Peyer's patch (tissue), 4 donors: Measurements from ENCODE around the gene RRP12. TPM values are rescaled to one million over a fixed set of nuclear protein-coding genes. Genes with fewer than 3 reads are reported as not detected.

Source experiments
- DNase-seq, 3 donors: peaks; one replicate each; pipeline ENCODE4 v3.0.0-alpha.2; 2017 to 2019
- H3K27ac ChIP-seq, 4 donors: fragments of 200-600 bp; sonication (generic); one replicate each; pipeline ENCODE4 v1.5.1; 2016 to 2019
- H3K27me3 ChIP-seq, 2 donors: fragments of 200-600 bp; sonication (generic); one replicate each; pipeline ENCODE4 v1.5.1; 2019
- H3K36me3 ChIP-seq, 3 donors: fragments of 200-600 bp; sonication (generic); one replicate each; pipeline ENCODE4 v1.5.1; 2016 to 2019
- H3K4me1 ChIP-seq, 4 donors: fragments of 200-600 bp; sonication (generic); one replicate each; pipeline ENCODE4 v1.5.1; 2016 to 2019
- H3K4me3 ChIP-seq, 4 donors: fragments of 200-600 bp; sonication (generic); 1 replicate in 3 of 4; 2 replicates in 1 of 4; pipeline ENCODE4 v1.5.1; 2016 to 2019; ENCODE audit warnings: mild to moderate bottlenecking in 1 of 4
- H3K9me3 ChIP-seq, 4 donors: fragments of 200-600 bp; sonication (generic); one replicate each; pipeline ENCODE4 v1.5.1; 2016 to 2019; ENCODE audit warnings: mild to moderate bottlenecking in 1 of 4
- CTCF ChIP-seq, 6 experiments: fragments of 450-650 bp in 4 of 6; fragments of 200-600 bp in 2 of 6; sonication (generic) in 1 of 6; IDR thresholded peaks; one replicate each; pipeline ENCODE4 v1.5.1; 2017 to 2019; ENCODE audit warnings: antibody characterized with exemption in 6 of 6, mild to moderate bottlenecking in 3 of 6, moderate library complexity in 1 of 6
- POLR2A ChIP-seq, 2 donors: fragments of 450-650 bp; IDR thresholded peaks; one replicate each; pipeline ENCODE4 v1.5.1; 2017; ENCODE audit warnings: antibody characterized with exemption in 2 of 2, mild to moderate bottlenecking in 2 of 2, moderate library complexity in 2 of 2
- total RNA-seq, 4 donors: library from RNA; depleted of rRNA; stranded (reverse); fragments of >200 nt; gene quantifications; one replicate each; pipeline ENCODE4 v1.1.0, GENCODE V29; 2016

RRP12 gene
- total RNA-seq, 4 donors from 2014 or later = 9.1 to 42.9 (median 22.5) TPM

GRCh38 chr10:97393034-97393573, 8.0 kb downstream of the RRP12 start:
- H3K27ac ChIP-seq = no peak overlapping the region
- no peaks in the 10 kb centered on the region for H3K4me1 ChIP-seq
- no peaks in the 10 kb centered on the region for H3K27me3 ChIP-seq
- peaks cover 0 to 69% (median 0%) of the 10 kb centered on the region in 3 donors for H3K36me3 ChIP-seq
- TF ChIP-seq POLR2A (IDR thresholded peaks at IDR 0.05) = no peak
- H3K4me3 ChIP-seq = no peak overlapping the region
- no peaks in the 10 kb centered on the region for H3K9me3 ChIP-seq
- DNase-seq = no peak

- peaks cover 0 to 64% (median 0%) of the 10 kb centered on the region in 3 donors for H3K36me3 ChIP-seq
- H3K4me1 ChIP-seq = no peaks in the 10 kb centered on the region
- H3K9me3 ChIP-seq = no peaks in the 10 kb centered on the region
- no peak for DNase-seq
- H3K27ac ChIP-seq = no peak overlapping the region
- TF ChIP-seq POLR2A (IDR thresholded peaks at IDR 0.05) (no peak), CTCF (IDR thresholded peaks at IDR 0.05) (no peak)
- no peak overlapping the region for H3K4me3 ChIP-seq
- H3K27me3 ChIP-seq = no peaks in the 10 kb centered on the region
These were observed 11.0 kb downstream of the RRP12 start for GRCh38 chr10:97390091-97390490.

- no peak overlapping the region for H3K27ac ChIP-seq
- H3K36me3 ChIP-seq = peaks cover 0 to 48% (median 0%) of the 10 kb centered on the region in 3 donors
- no peak for DNase-seq
- H3K4me3 ChIP-seq = no peak overlapping the region
- H3K4me1 ChIP-seq = no peaks in the 10 kb centered on the region
- no peaks in the 10 kb centered on the region for H3K27me3 ChIP-seq
- TF ChIP-seq CTCF (IDR thresholded peaks at IDR 0.05) = no peak
- TF ChIP-seq POLR2A (IDR thresholded peaks at IDR 0.05) = no peak
- no peaks in the 10 kb centered on the region for H3K9me3 ChIP-seq
These were observed 13.0 kb downstream of the RRP12 start for GRCh38 chr10:97388152-97388551.

- Histone ChIP-seq H3K36me3 (peaks cover 0 to 35% (median 0%) of the 10 kb centered on the region in 3 donors), H3K4me3 (no peak overlapping the region), H3K27me3 (no peaks in the 10 kb centered on the region), H3K9me3 (no peaks in the 10 kb centered on the region), H3K4me1 (peaks cover 0 to 5% (median 1%) of the 10 kb centered on the region in 4 donors), H3K27ac (no peak overlapping the region)
- DNase-seq = no peak
- TF ChIP-seq POLR2A (IDR thresholded peaks at IDR 0.05) (no peak), CTCF (IDR thresholded peaks at IDR 0.05) (no peak)
These were observed 15.6 kb downstream of the RRP12 start for GRCh38 chr10:97385565-97385964.

GRCh38 chr10:97384641-97385040, 16.5 kb downstream of the RRP12 start:
- no peak for TF ChIP-seq CTCF (IDR thresholded peaks at IDR 0.05)
- TF ChIP-seq POLR2A (IDR thresholded peaks at IDR 0.05) = no peak

GRCh38 chr10:97384156-97384555, 17.0 kb downstream of the RRP12 start:
- Histone ChIP-seq H3K36me3 (peaks cover 0 to 21% (median 0%) of the 10 kb centered on the region in 3 donors), H3K27ac (no peak overlapping the region)

More at GRCh38 chr10:97384641-97385040, 16.5 kb downstream of the RRP12 start:
- H3K36me3 ChIP-seq = peaks cover 0 to 26% (median 0%) of the 10 kb centered on the region in 3 donors
- no peaks in the 10 kb centered on the region for H3K9me3 ChIP-seq
- H3K4me3 ChIP-seq = no peak overlapping the region
- H3K27ac ChIP-seq = no peak overlapping the region
- no peaks in the 10 kb centered on the region for H3K27me3 ChIP-seq
- peaks cover 0 to 13% (median 3%) of the 10 kb centered on the region in 4 donors for H3K4me1 ChIP-seq
- DNase-seq = no peak

More at GRCh38 chr10:97384156-97384555, 17.0 kb downstream of the RRP12 start:
- Histone ChIP-seq H3K27me3 (no peaks in the 10 kb centered on the region), H3K4me1 (peaks cover 0 to 13% (median 3%) of the 10 kb centered on the region in 4 donors), H3K9me3 (no peaks in the 10 kb centered on the region), H3K4me3 (no peak overlapping the region)
- TF ChIP-seq CTCF (IDR thresholded peaks at IDR 0.05) (no peak), POLR2A (IDR thresholded peaks at IDR 0.05) (no peak)
- no peak for DNase-seq
